ENCODE measurements around the gene NXN. TPM values are rescaled to one million over a fixed set of nuclear protein-coding genes. Genes with fewer than 3 reads are reported as not detected.

The NXN gene
- polyA plus RNA-seq, 3 donors = not detected

GRCh38 chr17:802481-802880, 177.1 kb downstream of the NXN start:
- no peaks in the 10 kb centered on the region for H3K4me1 ChIP-seq (ENCODE audit: control insufficient read depth in 1 of 2, insufficient read depth in 2 of 2, low read length in 2 of 2)
- H2AFZ ChIP-seq (ENCODE audit: insufficient read depth, low read depth, low read length, poor library complexity, severe bottlenecking) = no peak overlapping the region
- no peaks in the 10 kb centered on the region for H3K9me3 ChIP-seq (replicated peaks in 1 of 2; ENCODE audit: control insufficient read depth in 1 of 2, insufficient read depth in 1 of 2, low read length in 2 of 2)
- no peak for DNase-seq
- no peak overlapping the region for H3K27ac Mint-ChIP-seq
- no peaks in the 10 kb centered on the region for H3K36me3 ChIP-seq (replicated peaks in 1 of 2; ENCODE audit: control insufficient read depth in 1 of 2, insufficient read depth in 2 of 2, low read length in 2 of 2)
- H3K9me3 Mint-ChIP-seq = no peaks in the 10 kb centered on the region
- no peaks in the 10 kb centered on the region for H3K79me2 ChIP-seq (ENCODE audit: insufficient read depth, low read length)
- H3K4me2 ChIP-seq (replicated peaks; ENCODE audit: extremely low read depth, low read length, poor library complexity, severe bottlenecking) = no peak overlapping the region
- no peak overlapping the region for H3K9ac ChIP-seq (ENCODE audit: insufficient read depth, low read length, poor library complexity, severe bottlenecking)
- 95% methylated on average over 10 of the region's 14 CpGs for WGBS (ENCODE audit: insufficient coverage)
- H3K27me3 ChIP-seq (ENCODE audit: control insufficient read depth in 2 of 2, insufficient read depth in 2 of 2, low read length in 2 of 2) = no peaks in the 10 kb centered on the region
- intact Hi-C loops (cut with micrococcal nuclease) = no loop called here
- H3K4me1 Mint-ChIP-seq = no peaks in the 10 kb centered on the region
- no peaks in the 10 kb centered on the region for H4K20me1 ChIP-seq (ENCODE audit: insufficient read depth, low read length)
- no peak overlapping the region for H3K4me3 ChIP-seq (replicated peaks in 1 of 3; ENCODE audit: low read depth in 2 of 3, low read length in 3 of 3)
- no peak overlapping the region for H3K27ac ChIP-seq (ENCODE audit: low read depth in 1 of 2, low read length in 2 of 2)
- H3K27me3 Mint-ChIP-seq (ENCODE audit: low read depth in 3 of 3) = peaks cover 0 to 16% (median 8%) of the 10 kb centered on the region in 3 donors
- TF ChIP-seq, protein P1, sequence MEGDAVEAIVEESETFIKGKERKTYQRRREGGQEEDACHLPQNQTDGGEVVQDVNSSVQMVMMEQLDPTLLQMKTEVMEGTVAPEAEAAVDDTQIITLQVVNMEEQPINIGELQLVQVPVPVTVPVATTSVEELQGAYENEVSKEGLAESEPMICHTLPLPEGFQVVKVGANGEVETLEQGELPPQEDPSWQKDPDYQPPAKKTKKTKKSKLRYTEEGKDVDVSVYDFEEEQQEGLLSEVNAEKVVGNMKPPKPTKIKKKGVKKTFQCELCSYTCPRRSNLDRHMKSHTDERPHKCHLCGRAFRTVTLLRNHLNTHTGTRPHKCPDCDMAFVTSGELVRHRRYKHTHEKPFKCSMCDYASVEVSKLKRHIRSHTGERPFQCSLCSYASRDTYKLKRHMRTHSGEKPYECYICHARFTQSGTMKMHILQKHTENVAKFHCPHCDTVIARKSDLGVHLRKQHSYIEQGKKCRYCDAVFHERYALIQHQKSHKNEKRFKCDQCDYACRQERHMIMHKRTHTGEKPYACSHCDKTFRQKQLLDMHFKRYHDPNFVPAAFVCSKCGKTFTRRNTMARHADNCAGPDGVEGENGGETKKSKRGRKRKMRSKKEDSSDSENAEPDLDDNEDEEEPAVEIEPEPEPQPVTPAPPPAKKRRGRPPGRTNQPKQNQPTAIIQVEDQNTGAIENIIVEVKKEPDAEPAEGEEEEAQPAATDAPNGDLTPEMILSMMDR (IDR thresholded peaks at IDR 0.05) = no peak
- no peak overlapping the region for H3K4me3 Mint-ChIP-seq
- no peaks in the 10 kb centered on the region for H3K36me3 Mint-ChIP-seq

- H3K4me3 ChIP-seq (replicated peaks in 1 of 3; ENCODE audit: low read depth in 2 of 3, low read length in 3 of 3) = no peak overlapping the region
- H3K79me2 ChIP-seq (ENCODE audit: insufficient read depth, low read length) = no peaks in the 10 kb centered on the region
- no peaks in the 10 kb centered on the region for H3K4me1 Mint-ChIP-seq
- H3K27me3 Mint-ChIP-seq (ENCODE audit: low read depth in 3 of 3) = peaks cover 0 to 17% (median 8%) of the 10 kb centered on the region in 3 donors
- TF ChIP-seq, protein P1 (IDR thresholded peaks at IDR 0.05) = no peak
- no peak overlapping the region for H2AFZ ChIP-seq (ENCODE audit: insufficient read depth, low read depth, low read length, poor library complexity, severe bottlenecking)
- no peaks in the 10 kb centered on the region for H3K36me3 Mint-ChIP-seq
- 96% methylated on average over 6 of the region's 6 CpGs for WGBS (ENCODE audit: insufficient coverage)
- no peaks in the 10 kb centered on the region for H3K36me3 ChIP-seq (replicated peaks in 1 of 2; ENCODE audit: control insufficient read depth in 1 of 2, insufficient read depth in 2 of 2, low read length in 2 of 2)
- no peaks in the 10 kb centered on the region for H4K20me1 ChIP-seq (ENCODE audit: insufficient read depth, low read length)
- no peaks in the 10 kb centered on the region for H3K9me3 ChIP-seq (replicated peaks in 1 of 2; ENCODE audit: control insufficient read depth in 1 of 2, insufficient read depth in 1 of 2, low read length in 2 of 2)
- no peaks in the 10 kb centered on the region for H3K4me1 ChIP-seq (ENCODE audit: control insufficient read depth in 1 of 2, insufficient read depth in 2 of 2, low read length in 2 of 2)
- no peak for DNase-seq
- no peak overlapping the region for H3K4me2 ChIP-seq (replicated peaks; ENCODE audit: extremely low read depth, low read length, poor library complexity, severe bottlenecking)
- H3K27ac ChIP-seq (ENCODE audit: low read depth in 1 of 2, low read length in 2 of 2) = no peak overlapping the region
- no peaks in the 10 kb centered on the region for H3K27me3 ChIP-seq (ENCODE audit: control insufficient read depth in 2 of 2, insufficient read depth in 2 of 2, low read length in 2 of 2)
- no peak overlapping the region for H3K9ac ChIP-seq (ENCODE audit: insufficient read depth, low read length, poor library complexity, severe bottlenecking)
- no peak overlapping the region for H3K27ac Mint-ChIP-seq
- H3K9me3 Mint-ChIP-seq = no peaks in the 10 kb centered on the region
- H3K4me3 Mint-ChIP-seq = no peak overlapping the region
- intact Hi-C loops (cut with micrococcal nuclease) = no loop called here
Observed at GRCh38 chr17:801660-802059, 177.9 kb downstream of the NXN start.
